ENCODE measurements around the gene RGS3. TPM values are rescaled to one million over a fixed set of nuclear protein-coding genes. Genes with fewer than 3 reads are reported as not detected.

The RGS3 gene
- total RNA-seq, 1 donor, result 77.4 TPM

DNA sequence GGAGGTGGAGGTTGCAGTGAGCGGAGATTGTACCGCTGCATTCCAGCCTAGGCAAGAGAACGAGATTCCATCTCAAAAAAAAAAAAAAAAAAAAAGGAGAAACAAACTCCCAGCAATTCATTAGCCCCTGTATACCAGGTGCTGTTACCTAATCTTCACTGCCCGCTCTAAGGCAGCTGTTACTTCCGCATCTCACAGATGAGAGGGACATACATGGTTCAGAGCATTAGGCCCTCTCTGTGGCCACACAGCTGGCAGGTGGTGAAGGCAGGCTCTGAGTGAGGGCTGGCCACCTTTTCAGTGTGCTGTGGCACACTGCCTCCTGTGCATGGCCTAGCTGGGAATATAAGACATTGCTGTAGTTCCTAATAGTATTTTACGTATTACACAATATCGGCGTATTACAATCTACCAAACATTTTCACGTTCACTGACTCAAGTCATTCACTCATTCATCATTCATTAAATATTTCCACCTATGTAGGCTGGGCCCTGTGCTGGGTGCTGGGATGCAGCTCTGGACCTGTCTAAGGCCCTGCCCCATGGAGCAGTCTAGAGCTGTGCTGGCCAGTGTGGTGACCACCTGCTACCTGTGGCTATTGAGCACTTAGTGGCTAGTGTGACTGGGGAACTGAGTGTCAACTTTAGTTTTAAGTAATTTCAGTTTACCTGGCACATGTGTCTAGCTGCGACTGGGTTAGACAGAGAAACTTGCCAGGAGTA, 35.8 kb downstream of the RGS3 start:
- DNase-seq (ENCODE audit: insufficient read length, low spot score, missing footprints), result no peak

GRCh38 chr9:113499876-113500497, 36.5 kb downstream of the RGS3 start:
- Histone ChIP-seq H3K79me2 (ENCODE audit: insufficient read depth, low read length) (no peaks in the 10 kb centered on the region), H3K4me2 (ENCODE audit: insufficient read depth, low read length) (no peak overlapping the region), H3K27ac (ENCODE audit: low read depth, low read length) (no peak overlapping the region), H4K20me1 (ENCODE audit: insufficient read depth, low read length) (no peaks in the 10 kb centered on the region), H2AFZ (ENCODE audit: low read length) (no peak overlapping the region), H3K27me3 (ENCODE audit: insufficient read depth, low read length) (peaks cover 2% of the 10 kb centered on the region), H3K36me3 (ENCODE audit: insufficient read depth, low read length) (no peaks in the 10 kb centered on the region), H3K4me3 (ENCODE audit: insufficient read depth, low read length) (no peak overlapping the region), H3K4me1 (ENCODE audit: insufficient read depth, low read length) (no peaks in the 10 kb centered on the region), H3K9me3 (ENCODE audit: low read depth, low read length) (no peaks in the 10 kb centered on the region)
- TF ChIP-seq, protein P1, sequence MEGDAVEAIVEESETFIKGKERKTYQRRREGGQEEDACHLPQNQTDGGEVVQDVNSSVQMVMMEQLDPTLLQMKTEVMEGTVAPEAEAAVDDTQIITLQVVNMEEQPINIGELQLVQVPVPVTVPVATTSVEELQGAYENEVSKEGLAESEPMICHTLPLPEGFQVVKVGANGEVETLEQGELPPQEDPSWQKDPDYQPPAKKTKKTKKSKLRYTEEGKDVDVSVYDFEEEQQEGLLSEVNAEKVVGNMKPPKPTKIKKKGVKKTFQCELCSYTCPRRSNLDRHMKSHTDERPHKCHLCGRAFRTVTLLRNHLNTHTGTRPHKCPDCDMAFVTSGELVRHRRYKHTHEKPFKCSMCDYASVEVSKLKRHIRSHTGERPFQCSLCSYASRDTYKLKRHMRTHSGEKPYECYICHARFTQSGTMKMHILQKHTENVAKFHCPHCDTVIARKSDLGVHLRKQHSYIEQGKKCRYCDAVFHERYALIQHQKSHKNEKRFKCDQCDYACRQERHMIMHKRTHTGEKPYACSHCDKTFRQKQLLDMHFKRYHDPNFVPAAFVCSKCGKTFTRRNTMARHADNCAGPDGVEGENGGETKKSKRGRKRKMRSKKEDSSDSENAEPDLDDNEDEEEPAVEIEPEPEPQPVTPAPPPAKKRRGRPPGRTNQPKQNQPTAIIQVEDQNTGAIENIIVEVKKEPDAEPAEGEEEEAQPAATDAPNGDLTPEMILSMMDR (IDR thresholded peaks at IDR 0.05; ENCODE audit: extremely low read depth, low read depth, low read length), result no peak
- no peak for DNase-seq (ENCODE audit: insufficient read length, low spot score, missing footprints)

More for the DNA sequence above, 35.8 kb downstream of the RGS3 start:
- Histone ChIP-seq H3K4me3 (ENCODE audit: insufficient read depth, low read length) (no peak overlapping the region), H3K27me3 (ENCODE audit: insufficient read depth, low read length) (peaks cover 2% of the 10 kb centered on the region), H3K27ac (ENCODE audit: low read depth, low read length) (no peak overlapping the region), H3K79me2 (ENCODE audit: insufficient read depth, low read length) (no peaks in the 10 kb centered on the region), H3K4me1 (ENCODE audit: insufficient read depth, low read length) (no peaks in the 10 kb centered on the region), H3K9me3 (ENCODE audit: low read depth, low read length) (no peaks in the 10 kb centered on the region), H3K4me2 (ENCODE audit: insufficient read depth, low read length) (no peak overlapping the region), H3K36me3 (ENCODE audit: insufficient read depth, low read length) (no peaks in the 10 kb centered on the region), H4K20me1 (ENCODE audit: insufficient read depth, low read length) (no peaks in the 10 kb centered on the region), H2AFZ (ENCODE audit: low read length) (no peak overlapping the region)
- TF ChIP-seq, protein P1 (IDR thresholded peaks at IDR 0.05; ENCODE audit: extremely low read depth, low read depth, low read length), result no peak

DNA sequence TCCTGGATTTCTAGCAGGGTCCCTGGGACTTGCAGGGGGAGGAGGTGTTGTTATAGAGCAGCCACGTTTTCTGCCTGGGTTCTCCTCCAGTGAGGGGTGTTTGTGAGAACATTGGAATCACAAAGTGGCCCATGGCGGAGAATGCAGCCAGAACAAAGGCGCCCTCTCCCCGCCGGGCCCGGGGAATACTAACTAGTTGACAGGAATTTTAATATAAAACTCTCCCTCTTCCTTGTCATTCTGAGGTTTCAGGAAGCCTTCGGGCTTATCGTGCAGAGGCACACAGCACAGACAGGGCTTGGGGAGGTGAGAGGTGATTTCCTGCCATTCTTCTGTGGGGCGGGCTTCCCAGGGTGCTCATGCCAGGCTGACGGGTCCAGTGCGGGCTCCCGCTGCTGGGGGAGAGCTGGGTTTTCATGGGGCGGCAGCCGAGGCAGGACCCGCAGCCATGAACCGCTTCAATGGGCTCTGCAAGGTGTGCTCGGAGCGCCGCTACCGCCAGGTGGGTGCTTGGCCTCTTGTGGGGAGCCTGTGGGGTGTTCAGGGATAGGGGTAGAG, 37.7 kb downstream of the RGS3 start:
- H3K36me3 ChIP-seq (ENCODE audit: insufficient read depth, low read length), result no peaks in the 10 kb centered on the region
- no peak for DNase-seq (ENCODE audit: insufficient read length, low spot score, missing footprints)
- H4K20me1 ChIP-seq (ENCODE audit: insufficient read depth, low read length), result no peaks in the 10 kb centered on the region
- H3K79me2 ChIP-seq (ENCODE audit: insufficient read depth, low read length), result no peaks in the 10 kb centered on the region
- TF ChIP-seq, protein P1 (IDR thresholded peaks at IDR 0.05; ENCODE audit: extremely low read depth, low read depth, low read length), result no peak
- no peaks in the 10 kb centered on the region for H3K9me3 ChIP-seq (ENCODE audit: low read depth, low read length)
- no peak overlapping the region for H3K4me2 ChIP-seq (ENCODE audit: insufficient read depth, low read length)
- no peak overlapping the region for H3K4me3 ChIP-seq (ENCODE audit: insufficient read depth, low read length)
- no peak overlapping the region for H3K27ac ChIP-seq (ENCODE audit: low read depth, low read length)
- H2AFZ ChIP-seq (ENCODE audit: low read length), result no peak overlapping the region
- no peaks in the 10 kb centered on the region for H3K4me1 ChIP-seq (ENCODE audit: insufficient read depth, low read length)
- H3K27me3 ChIP-seq (ENCODE audit: insufficient read depth, low read length), result peaks cover 2% of the 10 kb centered on the region

DNA sequence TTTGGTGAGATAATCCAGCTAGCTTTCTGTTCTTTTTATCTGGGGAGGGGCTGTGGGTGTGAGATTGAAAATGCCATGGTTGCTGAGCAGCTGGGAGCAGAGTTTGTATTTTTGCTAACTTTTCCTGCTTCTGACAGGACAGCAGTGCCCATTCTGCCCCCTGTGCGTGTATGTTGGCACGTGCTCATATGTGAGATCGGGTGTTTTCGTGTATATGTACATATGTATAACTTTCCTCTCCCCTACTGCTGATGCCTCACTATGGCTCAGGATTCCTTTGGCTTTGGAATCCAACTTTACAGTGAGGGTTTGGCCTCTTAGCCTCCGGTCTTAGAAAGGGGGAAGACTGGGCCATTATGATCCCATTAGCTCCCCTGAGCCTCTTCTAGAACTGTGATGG, 38.3 kb downstream of the RGS3 start:
- H3K4me1 ChIP-seq (ENCODE audit: insufficient read depth, low read length), result no peaks in the 10 kb centered on the region
- no peaks in the 10 kb centered on the region for H3K36me3 ChIP-seq (ENCODE audit: insufficient read depth, low read length)
- H3K4me2 ChIP-seq (ENCODE audit: insufficient read depth, low read length), result no peak overlapping the region
- peaks cover 2% of the 10 kb centered on the region for H3K27me3 ChIP-seq (ENCODE audit: insufficient read depth, low read length)
- no peaks in the 10 kb centered on the region for H3K9me3 ChIP-seq (ENCODE audit: low read depth, low read length)
- H2AFZ ChIP-seq (ENCODE audit: low read length), result no peak overlapping the region
- DNase-seq (ENCODE audit: insufficient read length, low spot score, missing footprints), result no peak
- no peak overlapping the region for H3K4me3 ChIP-seq (ENCODE audit: insufficient read depth, low read length)
- no peaks in the 10 kb centered on the region for H4K20me1 ChIP-seq (ENCODE audit: insufficient read depth, low read length)
- TF ChIP-seq, protein P1 (IDR thresholded peaks at IDR 0.05; ENCODE audit: extremely low read depth, low read depth, low read length), result no peak
- no peaks in the 10 kb centered on the region for H3K79me2 ChIP-seq (ENCODE audit: insufficient read depth, low read length)
- H3K27ac ChIP-seq (ENCODE audit: low read depth, low read length), result no peak overlapping the region

All from osteoblast (primary cell).